ENCODE data around the gene IRX5. TPM values are rescaled to one million over a fixed set of nuclear protein-coding genes. Genes with fewer than 3 reads are reported as not detected.

The IRX5 gene
- polyA plus RNA-seq, 1 experiment = not detected

- Histone ChIP-seq H3K9me3 (ENCODE audit: control insufficient read depth, insufficient read depth, low read length) (peaks cover under 1% of the 10 kb centered on the region; the same call in 1 of the 2 replicates), H3K27me3 (ENCODE audit: control insufficient read depth, insufficient read depth, low read length) (peaks cover 12% of the 10 kb centered on the region), H3K4me3 (ENCODE audit: low read depth, low read length) (no peak overlapping the region), H3K27ac (ENCODE audit: low read depth, low read length) (no peak overlapping the region)
- no peak for DNase-seq (ENCODE audit: low read depth, low spot score)
- POLR2A ChIA-PET = no interaction called here
- TF ChIP-seq CTCF (IDR thresholded peaks at IDR 0.05; ENCODE audit: low read depth, low read length) = no peak
- CTCF ChIA-PET = no interaction called here
Observed at GRCh38 chr16:54945063-54945462, 14.4 kb downstream of the IRX5 start.

GRCh38 chr16:54946909-54947308 lies 16.2 kb downstream of the IRX5 start:
- Histone ChIP-seq H3K4me3 (ENCODE audit: low read depth, low read length) (no peak overlapping the region), H3K27me3 (ENCODE audit: control insufficient read depth, insufficient read depth, low read length) (peaks cover 2% of the 10 kb centered on the region), H3K27ac (ENCODE audit: low read depth, low read length) (no peak overlapping the region), H3K9me3 (ENCODE audit: control insufficient read depth, insufficient read depth, low read length) (no peaks in the 10 kb centered on the region)
- POLR2A ChIA-PET = no interaction called here
- DNase-seq (ENCODE audit: low read depth, low spot score) = no peak
- TF ChIP-seq CTCF (IDR thresholded peaks at IDR 0.05; ENCODE audit: low read depth, low read length) = no peak
- CTCF ChIA-PET = interaction anchor here (1.0 kb wide), 1 partner anchor 1437 kb away, joined by 3 read pairs; no protein-coding TSS in a partner anchor

- H3K27ac ChIP-seq (ENCODE audit: low read depth, low read length) = no peak overlapping the region
- ChIA-PET POLR2A (no interaction called here), CTCF (no interaction called here)
- no peak for DNase-seq (ENCODE audit: low read depth, low spot score)
- no peak overlapping the region for H3K4me3 ChIP-seq (ENCODE audit: low read depth, low read length)
- no peaks in the 10 kb centered on the region for H3K9me3 ChIP-seq (ENCODE audit: control insufficient read depth, insufficient read depth, low read length)
- TF ChIP-seq CTCF (IDR thresholded peaks at IDR 0.05; ENCODE audit: low read depth, low read length) = no peak
- peaks cover 2% of the 10 kb centered on the region for H3K27me3 ChIP-seq (ENCODE audit: control insufficient read depth, insufficient read depth, low read length)
Observed at GRCh38 chr16:54947616-54948015, 17.0 kb downstream of the IRX5 start.

- Histone ChIP-seq H3K27me3 (ENCODE audit: control insufficient read depth, insufficient read depth, low read length) (no peaks in the 10 kb centered on the region), H3K27ac (ENCODE audit: low read depth, low read length) (no peak overlapping the region), H3K4me3 (ENCODE audit: low read depth, low read length) (no peak overlapping the region), H3K9me3 (ENCODE audit: control insufficient read depth, insufficient read depth, low read length) (no peaks in the 10 kb centered on the region)
- DNase-seq (ENCODE audit: low read depth, low spot score) = no peak
- no peak for TF ChIP-seq CTCF (IDR thresholded peaks at IDR 0.05; ENCODE audit: low read depth, low read length)
- ChIA-PET POLR2A (no interaction called here), CTCF (no interaction called here)
Observed at GRCh38 chr16:54952195-54952594, 21.5 kb downstream of the IRX5 start.

GRCh38 chr16:54953461-54953860 lies 22.8 kb downstream of the IRX5 start:
- ChIA-PET POLR2A (no interaction called here), CTCF (no interaction called here)
- no peak for DNase-seq (ENCODE audit: low read depth, low spot score)

More at GRCh38 chr16:54953461-54953860, 22.8 kb downstream of the IRX5 start:
- H3K27ac ChIP-seq (ENCODE audit: low read depth, low read length) = no peak overlapping the region
- no peak for TF ChIP-seq CTCF (IDR thresholded peaks at IDR 0.05; ENCODE audit: low read depth, low read length)
- H3K4me3 ChIP-seq (ENCODE audit: low read depth, low read length) = no peak overlapping the region
- H3K27me3 ChIP-seq (ENCODE audit: control insufficient read depth, insufficient read depth, low read length) = no peaks in the 10 kb centered on the region
- H3K9me3 ChIP-seq (ENCODE audit: control insufficient read depth, insufficient read depth, low read length) = no peaks in the 10 kb centered on the region

Measured in AG04450 (cell line).